Stimulated activated naive CD8-positive, alpha-beta T cell treated with anti-CD3 and anti-CD28 coated beads, Interleukin-15, Interleukin-2, amounts not matched to agents 100 ng/mL and 50 ng/mL, for 24 hours (primary cell): ENCODE measurements around the gene EIPR1.
A peak's percentile ranks its signal among the peaks of the same experiment; 100 is the strongest.
"Not testable (repeated sequence)": the region's sequence is repeated elsewhere in the genome, so short reads cannot be mapped to it uniquely, and the experiment has no call there.

Experiments
- H3K27ac Mint-ChIP-seq: one replicate; pipeline ENCODE4 v1.8.0; 2021; ENCODE audit warnings: mild to moderate bottlenecking, mixed read lengths
- H3K27me3 Mint-ChIP-seq: one replicate; pipeline ENCODE4 v1.8.0; 2021; ENCODE audit warnings: mixed read lengths
- H3K36me3 Mint-ChIP-seq: one replicate; pipeline ENCODE4 v1.8.0; 2021; ENCODE audit warnings: low read depth, mixed read lengths
- H3K4me1 Mint-ChIP-seq: one replicate; pipeline ENCODE4 v1.8.0; 2021; ENCODE audit warnings: low read depth, mixed read lengths
- H3K4me3 Mint-ChIP-seq: one replicate; pipeline ENCODE4 v1.8.0; 2021; ENCODE audit warnings: mild to moderate bottlenecking, mixed read lengths
- H3K9me3 Mint-ChIP-seq: one replicate; pipeline ENCODE4 v1.8.0; 2021; ENCODE audit warnings: mixed read lengths

EIPR1 gene

DNA sequence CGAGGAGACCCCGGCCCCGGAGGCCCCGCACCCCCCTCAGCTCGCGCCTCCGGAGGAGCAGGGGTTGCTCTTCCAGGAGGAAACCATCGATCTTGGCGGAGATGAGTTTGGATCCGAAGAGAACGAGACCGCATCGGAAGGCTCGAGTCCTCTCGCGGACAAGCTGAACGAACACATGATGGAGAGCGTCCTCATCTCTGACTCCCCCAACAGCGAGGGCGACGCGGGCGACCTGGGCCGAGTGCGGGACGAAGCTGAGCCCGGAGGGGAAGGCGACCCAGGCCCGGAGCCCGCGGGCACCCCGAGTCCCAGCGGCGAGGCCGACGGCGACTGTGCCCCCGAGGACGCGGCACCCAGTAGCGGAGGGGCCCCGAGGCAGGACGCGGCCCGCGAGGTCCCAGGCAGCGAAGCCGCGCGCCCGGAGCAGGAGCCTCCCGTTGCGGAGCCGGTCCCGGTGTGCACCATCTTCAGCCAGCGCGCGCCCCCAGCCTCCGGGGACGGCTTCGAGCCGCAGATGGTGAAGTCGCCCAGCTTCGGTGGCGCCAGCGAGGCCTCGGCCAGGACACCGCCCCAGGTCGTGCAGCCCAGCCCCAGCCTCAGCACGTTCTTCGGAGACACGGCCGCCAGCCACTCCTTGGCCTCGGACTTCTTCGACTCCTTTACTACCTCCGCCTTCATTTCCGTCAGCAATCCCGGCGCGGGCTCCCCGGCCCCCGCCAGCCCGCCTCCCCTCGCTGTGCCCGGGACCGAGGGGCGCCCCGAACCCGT lies 10.2 kb upstream of the EIPR1 start:
- Mint-ChIP-seq H3K27me3 (no peaks in the 10 kb centered on the region), H3K4me1 (peaks cover 11% of the 10 kb centered on the region), H3K27ac (no peak overlapping the region), H3K4me3 (no peak overlapping the region), H3K9me3 (peaks cover 5% of the 10 kb centered on the region), H3K36me3 (peaks cover 48% of the 10 kb centered on the region)

DNA sequence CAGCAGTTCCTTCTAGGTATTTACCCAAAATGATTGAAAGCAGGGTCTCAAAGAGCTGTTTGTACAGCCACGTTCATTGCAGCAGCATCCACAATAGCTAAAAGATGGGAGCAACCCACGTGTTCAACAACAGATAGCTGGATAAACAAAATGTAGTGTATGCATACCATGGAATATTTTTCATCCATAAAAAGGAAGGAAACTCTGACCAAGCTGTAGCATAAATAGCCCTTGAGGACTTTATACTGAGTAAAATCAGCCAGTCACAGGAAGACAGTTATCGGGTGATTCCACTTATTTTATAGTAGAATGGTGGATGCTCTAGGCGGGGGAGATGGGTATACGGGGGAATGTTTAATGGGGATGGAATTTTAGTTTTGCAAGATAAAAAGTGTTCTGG lies 9.4 kb upstream of the EIPR1 start:
- peaks cover 41% of the 10 kb centered on the region for H3K36me3 Mint-ChIP-seq
- no peaks in the 10 kb centered on the region for H3K27me3 Mint-ChIP-seq
- H3K9me3 Mint-ChIP-seq: peaks cover 5% of the 10 kb centered on the region
- H3K4me3 Mint-ChIP-seq: no peak overlapping the region
- H3K4me1 Mint-ChIP-seq: peaks cover 11% of the 10 kb centered on the region
- H3K27ac Mint-ChIP-seq: no peak overlapping the region

DNA sequence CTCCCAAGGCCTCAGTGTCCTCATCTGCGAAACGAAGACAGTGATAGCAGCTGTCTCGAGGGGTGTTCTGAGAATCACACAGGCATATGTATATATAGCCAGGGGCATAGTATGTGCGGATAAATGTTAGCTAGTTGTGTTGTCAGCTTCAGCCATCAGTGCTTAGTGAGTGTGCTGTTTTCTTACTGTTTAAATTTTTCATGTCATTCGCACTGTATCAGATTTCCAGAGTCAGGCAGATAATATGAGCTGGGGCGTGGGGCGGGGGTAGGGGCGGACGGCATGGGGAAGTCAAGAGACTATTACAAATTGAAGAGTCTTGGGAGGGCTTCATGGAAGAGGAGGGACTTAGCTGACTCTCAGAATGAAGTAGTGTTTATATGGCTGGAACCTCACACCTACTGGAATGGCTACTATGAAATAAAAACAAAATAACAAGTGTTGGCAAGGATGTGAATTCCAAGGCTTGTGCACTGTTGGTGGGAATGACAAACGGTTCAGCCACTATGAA lies 8.9 kb upstream of the EIPR1 start:
- Mint-ChIP-seq H3K9me3 (peaks cover 5% of the 10 kb centered on the region), H3K27me3 (no peaks in the 10 kb centered on the region), H3K4me3 (no peak overlapping the region), H3K4me1 (peaks cover 16% of the 10 kb centered on the region), H3K36me3 (peaks cover 42% of the 10 kb centered on the region), H3K27ac (no peak overlapping the region)

GRCh38 chr2:3379647-3380534 lies 2.3 kb upstream of the EIPR1 start, which contains the start of gene TRAPPC12:
TSS of gene TRAPPC12 (plus strand) at chr2:3379694. CDS start at chr2:3387624, 7,930 bp downstream.
- Mint-ChIP-seq H3K4me3 (peak within 1 kb of the TSS; percentile 98), H3K27ac (peak within 1 kb of the TSS; percentile 96), H3K36me3 (peaks cover 25% of the 10 kb centered on the region), H3K4me1 (peaks cover 40% of the 10 kb centered on the region), H3K27me3 (no peaks in the 10 kb centered on the region), H3K9me3 (no peaks in the 10 kb centered on the region)

- peaks cover 25% of the 10 kb centered on the region for H3K36me3 Mint-ChIP-seq
- H3K4me1 Mint-ChIP-seq: peaks cover 40% of the 10 kb centered on the region
- peak overlapping the region; percentile 98 for H3K4me3 Mint-ChIP-seq
- H3K27ac Mint-ChIP-seq: peak overlapping the region; percentile 84
- no peaks in the 10 kb centered on the region for H3K9me3 Mint-ChIP-seq
- no peaks in the 10 kb centered on the region for H3K27me3 Mint-ChIP-seq
Measured at GRCh38 chr2:3379339-3379646, 1.7 kb upstream of the EIPR1 start.

GRCh38 chr2:3377279-3377611 lies 373 bp downstream of the EIPR1 start:
- Mint-ChIP-seq H3K4me3 (peak overlapping the region; percentile 98), H3K4me1 (peaks cover 40% of the 10 kb centered on the region), H3K27me3 (no peaks in the 10 kb centered on the region), H3K27ac (peak overlapping the region; percentile 96), H3K9me3 (no peaks in the 10 kb centered on the region), H3K36me3 (peaks cover 18% of the 10 kb centered on the region)

GRCh38 chr2:3376821-3377220 lies 797 bp downstream of the EIPR1 start:
- Mint-ChIP-seq H3K27ac (no peak overlapping the region), H3K4me1 (peaks cover 39% of the 10 kb centered on the region), H3K36me3 (peaks cover 16% of the 10 kb centered on the region), H3K27me3 (no peaks in the 10 kb centered on the region), H3K9me3 (no peaks in the 10 kb centered on the region), H3K4me3 (peak overlapping the region; percentile 98)

DNA sequence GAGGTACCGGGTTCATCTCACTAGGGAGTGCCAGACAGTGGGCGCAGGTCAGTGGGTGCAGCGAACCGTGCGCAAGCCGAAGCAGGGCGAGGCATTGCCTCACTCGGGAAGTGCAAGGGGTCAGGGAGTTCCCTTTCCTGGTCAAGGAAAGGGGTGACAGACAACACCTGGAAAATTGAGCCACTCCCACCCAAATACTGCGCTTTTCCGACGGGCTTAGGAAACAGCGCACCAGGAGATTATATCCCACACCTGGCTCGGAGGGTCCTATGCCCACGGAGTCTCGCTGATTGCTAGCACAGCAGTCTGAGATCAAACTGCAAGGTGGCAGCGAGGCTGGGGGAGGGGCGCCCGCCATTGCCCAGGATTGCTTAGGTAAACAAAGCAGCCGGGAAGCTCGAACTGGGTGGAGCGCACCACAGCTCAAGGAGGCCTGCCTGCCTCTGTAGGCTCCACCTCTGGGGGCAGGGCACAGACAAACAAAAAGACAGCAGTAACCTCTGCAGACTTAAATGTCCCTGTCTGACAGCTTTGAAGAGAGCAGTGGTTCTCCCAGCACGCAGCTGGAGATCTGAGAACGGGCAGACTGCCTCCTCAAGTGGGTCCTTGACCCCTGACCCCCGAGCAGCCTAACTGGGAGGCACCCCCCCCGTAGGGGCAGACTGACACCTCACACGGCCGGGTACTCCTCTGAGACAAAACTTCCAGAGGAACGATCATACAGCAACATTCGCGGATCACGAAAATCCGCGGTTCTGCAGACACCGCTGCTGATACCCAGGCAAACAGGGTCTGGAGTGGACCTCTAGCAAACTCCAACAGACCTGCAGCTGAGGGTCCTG lies 8.1 kb downstream of the EIPR1 start:
- not testable (repeated sequence) for H3K27ac Mint-ChIP-seq, H3K4me1 Mint-ChIP-seq, H3K27me3 Mint-ChIP-seq, H3K4me3 Mint-ChIP-seq, H3K9me3 Mint-ChIP-seq
- peaks cover 17% of the 10 kb centered on the region for H3K36me3 Mint-ChIP-seq

GRCh38 chr2:3368261-3368722 lies 9.3 kb downstream of the EIPR1 start:
- peaks cover 20% of the 10 kb centered on the region for H3K36me3 Mint-ChIP-seq
- H3K27ac Mint-ChIP-seq: no peak overlapping the region

GRCh38 chr2:3365219-3365618 lies 12.4 kb downstream of the EIPR1 start:
- Mint-ChIP-seq H3K27me3 (no peaks in the 10 kb centered on the region), H3K9me3 (no peaks in the 10 kb centered on the region), H3K36me3 (peaks cover 22% of the 10 kb centered on the region), H3K27ac (no peak overlapping the region), H3K4me1 (peaks cover 27% of the 10 kb centered on the region), H3K4me3 (no peak overlapping the region)

More at GRCh38 chr2:3368261-3368722, 9.3 kb downstream of the EIPR1 start:
- Mint-ChIP-seq H3K4me3 (no peak overlapping the region), H3K27me3 (no peaks in the 10 kb centered on the region), H3K9me3 (no peaks in the 10 kb centered on the region), H3K4me1 (peaks cover 9% of the 10 kb centered on the region)

DNA sequence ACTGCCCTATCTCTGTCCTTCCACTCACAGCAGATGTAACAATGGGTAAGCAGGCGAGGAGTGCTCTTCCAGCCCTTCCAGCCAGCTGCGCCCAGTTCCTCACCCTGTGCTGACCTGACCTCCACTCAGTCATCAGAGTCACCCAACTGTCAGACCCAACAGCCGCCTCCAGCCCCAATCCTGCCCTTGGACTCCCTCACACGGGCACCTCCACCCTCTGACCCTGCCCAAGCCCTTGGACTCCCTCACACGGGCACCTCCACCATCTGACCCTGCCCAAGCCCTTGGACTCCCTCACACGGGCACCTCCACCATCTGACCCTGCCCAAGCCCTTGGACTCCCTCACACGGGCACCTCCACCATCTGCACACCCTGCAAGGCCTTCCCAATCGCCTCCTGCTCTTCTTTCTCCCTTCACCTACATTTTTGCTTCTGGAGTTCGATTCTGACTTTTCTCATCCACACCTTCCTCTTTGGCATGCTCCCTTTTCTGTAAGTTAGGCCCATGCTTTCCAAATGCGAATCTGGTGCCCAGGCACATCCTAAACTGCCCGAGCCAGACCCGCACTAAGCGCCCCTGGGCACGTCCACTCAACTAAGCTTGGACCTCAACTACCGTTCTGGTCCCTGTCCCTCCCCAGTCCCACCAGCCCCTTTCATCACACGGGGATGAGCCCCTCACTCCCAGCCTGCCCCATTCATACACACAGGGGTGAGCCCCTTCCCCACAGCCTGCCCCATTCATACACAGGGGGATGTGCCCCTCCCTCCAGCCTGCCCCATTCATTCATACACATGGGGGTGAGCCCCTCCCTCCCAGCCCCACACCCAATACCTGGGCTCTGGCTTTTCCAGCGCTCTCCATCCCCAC lies 15.9 kb downstream of the EIPR1 start:
- no peak overlapping the region for H3K27ac Mint-ChIP-seq
- H3K9me3 Mint-ChIP-seq: no peaks in the 10 kb centered on the region
- H3K36me3 Mint-ChIP-seq: peaks cover 13% of the 10 kb centered on the region
- H3K4me3 Mint-ChIP-seq: no peak overlapping the region
- H3K4me1 Mint-ChIP-seq: peaks cover 31% of the 10 kb centered on the region
- no peaks in the 10 kb centered on the region for H3K27me3 Mint-ChIP-seq

DNA sequence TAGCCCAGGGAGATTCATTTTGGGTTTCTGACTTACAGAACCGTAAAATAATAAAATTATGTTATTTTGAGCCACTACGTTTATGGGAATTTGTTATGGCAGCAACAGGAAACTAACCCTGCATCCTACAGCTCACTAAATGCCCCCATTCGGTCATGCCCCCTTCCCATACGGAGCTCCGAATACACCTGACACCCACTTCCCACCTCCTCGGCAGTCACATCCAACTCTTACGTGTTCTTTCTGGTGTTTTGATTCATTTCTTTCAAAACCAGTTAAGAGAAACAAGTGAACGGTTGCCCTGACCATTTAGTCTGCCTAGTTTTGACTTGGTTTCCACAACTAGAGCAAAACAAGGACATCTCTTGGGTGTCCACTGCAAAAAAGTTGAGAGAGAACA lies 19.7 kb downstream of the EIPR1 start:
- Mint-ChIP-seq H3K27ac (no peak overlapping the region), H3K4me3 (no peak overlapping the region), H3K36me3 (peaks cover 28% of the 10 kb centered on the region), H3K9me3 (no peaks in the 10 kb centered on the region), H3K4me1 (peaks cover 25% of the 10 kb centered on the region), H3K27me3 (no peaks in the 10 kb centered on the region)

DNA sequence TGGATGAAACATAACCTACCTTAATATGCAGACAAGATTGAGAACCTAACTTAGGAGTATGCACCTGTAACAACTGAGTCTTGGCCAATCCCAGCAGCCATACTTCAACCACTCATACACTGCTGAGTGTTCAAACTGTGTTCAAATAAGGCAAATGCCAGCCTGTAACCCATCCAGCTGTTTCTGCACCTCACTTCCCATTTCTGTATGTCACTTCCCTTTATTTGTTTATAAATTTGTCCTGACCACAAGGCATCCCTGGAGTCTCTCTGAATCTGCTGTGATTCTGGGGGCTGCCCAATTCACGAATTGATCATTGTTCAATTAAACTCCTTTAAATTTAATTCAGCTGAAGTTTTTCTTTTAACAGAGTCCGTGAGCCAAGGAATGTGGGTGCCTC lies 20.2 kb downstream of the EIPR1 start:
- not testable (repeated sequence) for H3K4me3 Mint-ChIP-seq, H3K27ac Mint-ChIP-seq, H3K27me3 Mint-ChIP-seq, H3K9me3 Mint-ChIP-seq
- Mint-ChIP-seq H3K36me3 (peaks cover 33% of the 10 kb centered on the region), H3K4me1 (peaks cover 20% of the 10 kb centered on the region)

GRCh38 chr2:3356799-3357198 lies 20.8 kb downstream of the EIPR1 start:
- no peaks in the 10 kb centered on the region for H3K27me3 Mint-ChIP-seq
- peaks cover 17% of the 10 kb centered on the region for H3K4me1 Mint-ChIP-seq
- peaks cover 4% of the 10 kb centered on the region for H3K9me3 Mint-ChIP-seq
- no peak overlapping the region for H3K27ac Mint-ChIP-seq
- H3K4me3 Mint-ChIP-seq: no peak overlapping the region
- H3K36me3 Mint-ChIP-seq: peaks cover 35% of the 10 kb centered on the region
